HG02938 (cell line): ENCODE data around the gene ATP6V0A1.
"Not testable (repeated sequence)": the region's sequence is repeated elsewhere in the genome, so short reads cannot be mapped to it uniquely, and the experiment has no call there.

Experiments
- ATAC-seq: cut with Tn5 transposase; IDR thresholded peaks from one replicate; pipeline ENCODE4 v1.9.1; 2021; ENCODE audit warnings: mild to moderate bottlenecking, moderate library complexity; ENCODE audit not compliant: unreplicated experiment

The ATP6V0A1 gene

GRCh38 chr17:42537156-42537805, 78.6 kb downstream of the ATP6V0A1 start:
- ATAC-seq: no peak

GRCh38 chr17:42537826-42538451, 79.3 kb downstream of the ATP6V0A1 start:
- ATAC-seq: no peak

GRCh38 chr17:42538482-42538881, 79.8 kb downstream of the ATP6V0A1 start:
- ATAC-seq: no peak

- not testable (repeated sequence) for ATAC-seq
Observed at GRCh38 chr17:42540558-42540957, 81.9 kb downstream of the ATP6V0A1 start.

- ATAC-seq: no peak
Observed at GRCh38 chr17:42541041-42541833, 82.6 kb downstream of the ATP6V0A1 start.

- ATAC-seq: no peak
Observed at GRCh38 chr17:42543190-42544079, 84.8 kb downstream of the ATP6V0A1 start.

- ATAC-seq: no peak
Observed at GRCh38 chr17:42544874-42545283, 86.2 kb downstream of the ATP6V0A1 start.

GRCh38 chr17:42545755-42546505, 87.3 kb downstream of the ATP6V0A1 start:
- ATAC-seq: not testable (repeated sequence)

GRCh38 chr17:42547001-42547461, 88.4 kb downstream of the ATP6V0A1 start:
- ATAC-seq: no peak

- no peak for ATAC-seq
Observed at GRCh38 chr17:42547698-42548069, 89.0 kb downstream of the ATP6V0A1 start.

GRCh38 chr17:42548070-42548837, 89.6 kb downstream of the ATP6V0A1 start:
- peak; percentile 53 for ATAC-seq

GRCh38 chr17:42548993-42549755, 90.5 kb downstream of the ATP6V0A1 start:
- no peak for ATAC-seq

GRCh38 chr17:42552736-42553135, 94.1 kb downstream of the ATP6V0A1 start, which contains the start of gene HSD17B1:
TSS of gene HSD17B1 (plus strand) at chr17:42552923. CDS start at chr17:42552934, 11 bp downstream.
- not testable (repeated sequence) for ATAC-seq

- no peak for ATAC-seq
Observed at GRCh38 chr17:42553161-42553818, 94.6 kb downstream of the ATP6V0A1 start.

- no peak for ATAC-seq
Observed at GRCh38 chr17:42553866-42554249, 95.2 kb downstream of the ATP6V0A1 start.

- peak; percentile 69 for ATAC-seq
Observed at GRCh38 chr17:42554250-42555121, 95.8 kb downstream of the ATP6V0A1 start.

GRCh38 chr17:42555122-42555622, 96.5 kb downstream of the ATP6V0A1 start:
- no peak for ATAC-seq
